ENCODE results near the gene HNRNPA1. TPM values are rescaled to one million over a fixed set of nuclear protein-coding genes. Genes with fewer than 3 reads are reported as not detected.

HNRNPA1 gene
- total RNA-seq, 1 donor from 2014 or later: 428 TPM

GRCh38 chr12:54294152-54294952, 13.8 kb downstream of the HNRNPA1 start:
- H3K4me3 ChIP-seq (ENCODE audit: low read depth, low read length): no peak overlapping the region
- no peaks in the 10 kb centered on the region for H3K27me3 ChIP-seq (ENCODE audit: control insufficient read depth, insufficient read depth, low read length)
- no peak for DNase-seq (ENCODE audit: low read depth)
- peak; percentile 84 for TF ChIP-seq CTCF (IDR thresholded peaks at IDR 0.05; ENCODE audit: insufficient read depth, low read length, severe bottlenecking)
- no peaks in the 10 kb centered on the region for H3K36me3 ChIP-seq (ENCODE audit: control insufficient read depth, insufficient read depth, low read length)
- no peak for FAIRE-seq

GRCh38 chr12:54294953-54295566, 14.5 kb downstream of the HNRNPA1 start:
- no peak for TF ChIP-seq CTCF (IDR thresholded peaks at IDR 0.05; ENCODE audit: insufficient read depth, low read length, severe bottlenecking)
- H3K27me3 ChIP-seq (ENCODE audit: control insufficient read depth, insufficient read depth, low read length): no peaks in the 10 kb centered on the region
- FAIRE-seq: no peak
- no peak for DNase-seq (ENCODE audit: low read depth)
- no peak overlapping the region for H3K4me3 ChIP-seq (ENCODE audit: low read depth, low read length)
- no peaks in the 10 kb centered on the region for H3K36me3 ChIP-seq (ENCODE audit: control insufficient read depth, insufficient read depth, low read length)

GRCh38 chr12:54296393-54297099, 16.0 kb downstream of the HNRNPA1 start:
- H3K4me3 ChIP-seq (ENCODE audit: low read depth, low read length): no peak overlapping the region
- H3K27me3 ChIP-seq (ENCODE audit: control insufficient read depth, insufficient read depth, low read length): no peaks in the 10 kb centered on the region
- TF ChIP-seq CTCF (IDR thresholded peaks at IDR 0.05; ENCODE audit: insufficient read depth, low read length, severe bottlenecking): no peak
- no peaks in the 10 kb centered on the region for H3K36me3 ChIP-seq (ENCODE audit: control insufficient read depth, insufficient read depth, low read length)
- no peak for FAIRE-seq
- DNase-seq (ENCODE audit: low read depth): no peak

- Histone ChIP-seq H3K4me3 (ENCODE audit: low read depth, low read length) (no peak overlapping the region), H3K36me3 (ENCODE audit: control insufficient read depth, insufficient read depth, low read length) (no peaks in the 10 kb centered on the region), H3K27me3 (ENCODE audit: control insufficient read depth, insufficient read depth, low read length) (no peaks in the 10 kb centered on the region)
- FAIRE-seq (no peak), DNase-seq (ENCODE audit: low read depth) (no peak)
- TF ChIP-seq CTCF (IDR thresholded peaks at IDR 0.05; ENCODE audit: insufficient read depth, low read length, severe bottlenecking): no peak
Observed at GRCh38 chr12:54298904-54299303, 18.4 kb downstream of the HNRNPA1 start.

- FAIRE-seq (no peak), DNase-seq (ENCODE audit: low read depth) (peak; percentile 67)
- Histone ChIP-seq H3K36me3 (ENCODE audit: control insufficient read depth, insufficient read depth, low read length) (no peaks in the 10 kb centered on the region), H3K4me3 (ENCODE audit: low read depth, low read length) (no peak overlapping the region), H3K27me3 (ENCODE audit: control insufficient read depth, insufficient read depth, low read length) (no peaks in the 10 kb centered on the region)
- no peak for TF ChIP-seq CTCF (IDR thresholded peaks at IDR 0.05; ENCODE audit: insufficient read depth, low read length, severe bottlenecking)
Observed at GRCh38 chr12:54299515-54300224, 19.1 kb downstream of the HNRNPA1 start.

All from bronchial epithelial cell (primary cell).